SHP77 (cell line): ENCODE measurements around the gene KLHL22.

Experiments
- DNase-seq, 2 experiments: peaks; one replicate each; lab custom pipeline; 2025; lab: John Stamatoyannopoulos, UW

Gene KLHL22

DNA sequence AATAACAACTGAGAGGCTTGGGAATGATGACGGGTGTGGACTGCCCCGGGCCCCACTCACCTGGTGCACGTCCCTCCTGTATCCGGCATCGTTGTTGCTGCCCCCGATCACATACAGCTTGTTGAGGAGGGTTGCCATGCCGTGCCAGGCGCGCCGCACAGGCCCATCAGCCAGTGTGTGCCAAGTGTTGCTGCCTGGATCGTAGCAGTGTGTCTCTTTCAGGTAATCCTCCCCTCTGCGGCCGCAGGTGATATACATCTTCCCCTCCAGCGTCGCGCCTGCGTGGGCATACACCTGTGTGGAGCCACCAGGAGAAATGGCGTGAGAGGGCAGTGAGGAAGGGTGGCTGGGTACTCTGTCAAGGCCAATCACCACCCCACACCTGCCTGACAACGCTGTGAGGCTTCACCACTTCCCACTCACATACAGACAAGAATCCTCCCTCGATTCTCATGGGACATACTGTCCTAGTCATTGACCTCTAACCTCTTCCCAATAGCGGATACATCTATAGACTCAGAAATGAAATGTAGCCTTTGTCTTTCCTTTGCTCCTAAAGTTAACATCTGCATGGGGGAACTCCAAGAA is 49.1 kb downstream of the KLHL22 start:
- no peak for DNase-seq

- no peak for DNase-seq
Observed at GRCh38 chr22:20444325-20444724, 51.3 kb downstream of the KLHL22 start.

DNA sequence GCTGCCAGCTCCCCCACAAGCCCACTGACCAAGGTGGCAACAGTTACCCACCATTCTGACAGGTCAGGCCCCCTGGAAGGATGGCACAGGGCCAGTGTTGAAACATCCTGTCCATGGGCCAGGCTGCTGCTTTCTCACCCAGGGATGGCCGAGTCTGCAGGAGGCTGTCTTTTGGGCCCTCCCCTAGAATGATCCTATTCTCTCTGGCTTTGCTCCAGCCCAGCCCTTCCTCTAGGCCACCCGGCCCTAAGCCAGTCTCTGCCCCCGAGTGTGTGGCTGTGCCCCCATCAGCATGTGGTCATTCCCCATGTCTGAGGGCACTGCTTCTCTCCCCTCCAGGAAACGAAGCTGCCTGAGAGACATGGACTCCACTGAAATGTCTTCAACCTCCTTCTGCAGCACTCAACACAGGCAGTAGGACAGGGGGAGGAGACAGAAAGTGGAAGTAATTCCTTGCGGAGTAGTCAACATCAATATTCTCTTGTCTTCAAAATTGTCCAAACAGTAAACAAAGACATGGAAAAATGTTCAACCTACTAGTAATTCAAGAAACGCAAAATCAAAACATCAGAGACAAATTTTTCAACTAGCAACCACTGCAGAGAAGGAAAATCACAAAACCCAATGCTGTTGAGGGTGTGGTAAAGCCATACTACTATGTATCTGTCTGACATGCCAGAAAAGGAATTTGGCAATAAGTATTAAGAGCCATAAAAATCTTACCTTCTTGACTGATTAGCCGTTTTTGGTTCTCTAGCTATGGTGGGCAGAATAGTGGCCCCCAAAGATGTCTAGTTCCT is 52.9 kb downstream of the KLHL22 start:
- DNase-seq: no peak

- no peak for DNase-seq
Observed at GRCh38 chr22:20441631-20442484, 53.7 kb downstream of the KLHL22 start.

GRCh38 chr22:20440637-20441591 is 54.7 kb downstream of the KLHL22 start:
- DNase-seq: no peak

GRCh38 chr22:20439928-20440575 is 55.5 kb downstream of the KLHL22 start:
- no peak for DNase-seq

GRCh38 chr22:20439556-20439927 is 56.1 kb downstream of the KLHL22 start:
- no peak for DNase-seq

- no peak for DNase-seq
Observed at GRCh38 chr22:20438678-20439492, 56.7 kb downstream of the KLHL22 start.

GRCh38 chr22:20438427-20438677 is 57.2 kb downstream of the KLHL22 start:
- DNase-seq: no peak

GRCh38 chr22:20437613-20438426 is 57.8 kb downstream of the KLHL22 start, which contains the start of gene SCARF2:
SCARF2 (minus strand) TSS chr22:20437825; CDS start chr22:20437754, 71 bp downstream.
- peak in 1 of 2 experiments; percentile 16 for DNase-seq

DNA sequence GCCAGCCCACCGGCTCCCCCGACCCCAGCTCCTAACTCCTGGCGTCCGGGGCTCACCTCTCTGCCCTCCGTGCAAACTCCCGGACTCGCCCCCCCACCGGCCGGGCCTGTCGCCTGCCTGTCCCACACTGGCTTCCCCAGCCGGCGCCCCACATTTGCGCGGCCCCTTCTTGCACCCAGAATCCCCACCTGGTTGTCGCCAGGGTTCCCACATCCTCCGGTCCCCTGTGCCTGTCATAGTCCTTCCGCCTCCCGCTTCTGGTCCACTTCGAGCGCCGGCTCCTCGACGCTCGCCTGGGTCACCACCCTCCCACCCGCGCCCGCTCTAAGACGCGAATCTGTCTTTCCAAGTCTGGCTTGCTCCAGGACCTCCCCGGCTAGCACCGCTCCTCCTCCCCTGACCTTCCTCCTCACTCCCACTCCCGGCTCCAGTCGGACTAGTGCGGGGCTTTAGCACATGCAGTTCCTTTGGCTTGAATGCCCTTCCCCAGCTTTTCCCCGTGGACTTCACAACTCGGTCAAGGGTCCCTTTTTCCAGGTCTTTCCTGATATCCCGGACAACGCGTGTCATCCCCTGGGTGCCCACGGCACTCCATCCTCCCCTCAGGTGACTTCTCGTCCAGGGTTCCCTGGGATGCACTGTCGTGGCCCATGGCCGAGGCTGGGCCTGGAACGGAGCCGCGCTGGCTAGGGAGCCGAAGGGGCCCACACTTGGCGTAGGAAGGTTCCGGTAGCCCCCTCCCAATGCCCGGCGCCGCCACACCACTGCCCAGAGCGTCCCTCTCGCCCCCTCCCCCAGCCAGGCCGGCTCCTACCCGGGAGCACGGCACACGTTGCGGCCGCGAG is 58.6 kb downstream of the KLHL22 start:
- no peak for DNase-seq

DNA sequence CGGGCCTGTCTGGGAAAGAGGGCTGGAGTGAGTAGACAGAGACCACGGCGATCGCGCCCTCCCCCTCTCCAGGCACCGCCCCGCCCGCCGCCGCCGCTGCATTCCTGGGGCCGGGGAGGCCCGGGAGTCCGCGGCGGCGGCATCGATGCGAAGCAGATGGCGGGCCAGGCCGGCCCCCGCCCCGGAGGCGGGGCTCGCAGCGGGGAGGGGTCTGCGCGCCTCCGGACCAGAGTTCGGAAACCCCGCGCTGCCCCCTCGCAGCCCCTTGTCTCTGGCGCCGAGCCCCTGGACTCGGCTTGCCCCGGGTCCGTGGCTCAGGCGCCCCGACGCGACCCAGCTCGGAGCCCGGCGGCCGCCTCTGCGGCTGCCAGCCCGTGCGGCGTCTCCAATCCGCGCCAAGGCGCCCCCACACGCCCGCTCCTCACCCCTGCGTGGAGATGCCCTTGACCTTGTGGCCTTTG is 59.3 kb downstream of the KLHL22 start:
- DNase-seq: no peak

DNA sequence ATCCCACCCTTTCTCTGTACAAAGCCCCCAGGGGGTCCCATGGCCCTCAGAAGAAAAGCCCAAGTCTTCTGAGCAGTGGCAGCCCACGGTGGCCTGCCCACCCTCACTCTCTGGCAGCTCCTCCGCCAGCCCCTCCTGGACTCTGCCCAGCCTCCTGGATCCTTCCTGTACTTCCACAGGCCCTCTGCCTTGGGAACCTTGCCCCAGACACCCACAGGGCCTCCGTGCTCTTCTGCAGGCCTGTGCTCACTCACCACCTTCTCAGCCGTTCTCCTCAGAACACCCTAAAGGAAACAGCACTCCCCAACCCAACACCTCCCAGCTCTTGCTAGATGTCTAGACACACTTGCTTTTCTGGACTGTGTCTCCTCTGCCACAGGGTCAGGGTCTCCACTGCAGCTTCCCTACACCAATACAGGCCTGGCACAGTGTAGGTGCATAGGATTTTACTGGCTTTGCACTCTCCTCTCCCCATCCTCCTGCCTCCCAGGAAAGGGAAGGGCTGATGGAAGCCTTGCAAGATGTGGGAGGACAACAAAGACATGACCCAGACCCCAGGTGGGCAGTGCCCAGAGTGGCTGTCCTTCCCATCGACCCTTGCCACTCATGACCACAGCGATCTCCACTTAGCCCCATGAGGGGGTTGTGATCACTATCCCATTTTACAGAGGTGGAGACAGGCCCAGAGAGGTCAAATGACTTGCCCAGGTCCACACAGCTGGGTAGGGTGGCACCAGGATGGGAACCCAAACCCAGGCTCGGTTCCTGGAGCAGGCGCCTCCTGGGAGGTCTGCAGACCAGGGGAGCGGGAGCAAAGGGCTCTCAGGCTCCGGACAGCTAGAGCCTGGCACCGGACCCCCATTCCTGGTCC is 59.9 kb downstream of the KLHL22 start:
- no peak for DNase-seq

GRCh38 chr22:20434773-20435172 is 60.8 kb downstream of the KLHL22 start:
- DNase-seq: no peak

GRCh38 chr22:20434264-20434751 is 61.3 kb downstream of the KLHL22 start:
- DNase-seq: no peak

GRCh38 chr22:20433686-20434241 is 61.8 kb downstream of the KLHL22 start:
- no peak for DNase-seq

DNA sequence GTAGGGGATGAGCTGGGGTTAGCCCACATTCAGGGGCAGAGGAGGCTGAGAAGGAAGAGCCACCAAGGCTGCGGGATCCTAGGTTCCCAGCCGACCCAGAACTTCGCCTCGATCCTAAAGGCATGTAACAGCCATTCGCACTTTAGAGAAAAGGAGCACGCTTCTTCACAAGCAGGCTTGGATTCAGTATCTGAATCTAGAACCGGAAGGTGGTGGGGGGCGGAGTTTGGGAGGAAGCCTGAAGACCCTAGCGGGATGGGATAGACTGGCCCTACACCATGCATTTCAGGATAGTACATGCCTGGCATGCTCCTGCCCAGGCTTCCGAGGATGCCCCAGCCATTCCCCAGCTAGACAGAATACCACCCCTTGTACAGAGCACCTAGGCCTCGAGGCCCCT is 62.4 kb downstream of the KLHL22 start:
- DNase-seq: no peak
